H9 (cell line): Measurements from ENCODE around the gene LRRK2. TPM values are rescaled to one million over a fixed set of nuclear protein-coding genes. Genes with fewer than 3 reads are reported as not detected.

Experiments used
- DNase-seq: peaks from one replicate; pipeline ENCODE4 v3.0.0-alpha.2; 2017
- H2AFZ ChIP-seq: one replicate; pipeline ENCODE4 v1.6.1; 2013; ENCODE audit warnings: mild to moderate bottlenecking, low read length, control low read depth, moderate library complexity
- H2AK5ac ChIP-seq: 2 replicates; pipeline ENCODE4 v1.6.1; 2013; ENCODE audit warnings: low read length, control low read depth, mixed read lengths; ENCODE audit not compliant: insufficient read length
- H2BK120ac ChIP-seq: one replicate; pipeline ENCODE4 v1.6.1; 2013; ENCODE audit warnings: low read depth, mild to moderate bottlenecking, low read length, control low read depth, inconsistent platforms; ENCODE audit not compliant: poor library complexity, severe bottlenecking
- H2BK12ac ChIP-seq: 2 replicates; pipeline ENCODE4 v1.6.1; 2013; ENCODE audit warnings: low read length, control low read depth, mixed read lengths, low read depth; ENCODE audit not compliant: insufficient read length
- H2BK15ac ChIP-seq: 2 replicates; pipeline ENCODE4 v1.6.1; 2013; ENCODE audit warnings: low read depth, low read length, control low read depth
- H2BK20ac ChIP-seq: one replicate; pipeline ENCODE4 v1.6.1; 2013; ENCODE audit warnings: low read depth, mild to moderate bottlenecking, low read length, control low read depth, inconsistent platforms; ENCODE audit not compliant: poor library complexity, severe bottlenecking
- H2BK5ac ChIP-seq: 2 replicates; pipeline ENCODE4 v1.6.1; 2013; ENCODE audit warnings: low read length, control low read depth, mixed read lengths; ENCODE audit not compliant: insufficient read length
- H3K14ac ChIP-seq: 2 replicates; pipeline ENCODE4 v1.6.1; 2013; ENCODE audit warnings: low read length, control low read depth; ENCODE audit not compliant: insufficient read depth
- H3K18ac ChIP-seq: 2 replicates; pipeline ENCODE4 v1.6.1; 2013; ENCODE audit warnings: low read depth, mild to moderate bottlenecking, mixed read lengths, low read length, control low read depth; ENCODE audit not compliant: insufficient read length
- H3K23ac ChIP-seq: 2 replicates; pipeline ENCODE4 v1.6.1; 2013; ENCODE audit warnings: low read length, control low read depth, mixed read lengths, low read depth; ENCODE audit not compliant: insufficient read length
- H3K23me2 ChIP-seq: 2 replicates; pipeline ENCODE4 v1.6.1; 2013; ENCODE audit warnings: low read depth, mild to moderate bottlenecking, mixed read lengths, low read length, control low read depth; ENCODE audit not compliant: insufficient read length, poor library complexity, severe bottlenecking
- H3K27ac ChIP-seq: 2 replicates; pipeline ENCODE4 v1.5.1; 2013; ENCODE audit warnings: low read length, control low read depth, mixed read lengths, low read depth; ENCODE audit not compliant: insufficient read length
- H3K27me3 ChIP-seq: 2 replicates; pipeline ENCODE4 v1.6.1; 2013; ENCODE audit warnings: low read length, control low read depth, inconsistent platforms; ENCODE audit not compliant: insufficient read depth
- H3K4ac ChIP-seq: 2 replicates; pipeline ENCODE4 v1.6.1; 2013; ENCODE audit warnings: low read depth, mild to moderate bottlenecking, control low read depth, inconsistent platforms, low read length, moderate library complexity
- H3K4me1 ChIP-seq: 2 replicates; pipeline ENCODE4 v1.6.1; 2013; ENCODE audit warnings: low read length, control low read depth, inconsistent platforms; ENCODE audit not compliant: insufficient read depth
- H3K4me2 ChIP-seq: 2 replicates; pipeline ENCODE4 v1.6.1; 2013; ENCODE audit warnings: low read length, control low read depth, mixed read lengths; ENCODE audit not compliant: insufficient read length, insufficient read depth
- H3K56ac ChIP-seq: 2 replicates; pipeline ENCODE4 v1.6.1; 2013; ENCODE audit warnings: low read depth, mild to moderate bottlenecking, mixed read lengths, low read length, control low read depth; ENCODE audit not compliant: insufficient read length
- H3K79me1 ChIP-seq: 2 replicates; pipeline ENCODE4 v1.6.1; 2013; ENCODE audit warnings: low read depth, mild to moderate bottlenecking, moderate library complexity, low read length, control low read depth, inconsistent platforms; ENCODE audit not compliant: insufficient read depth, poor library complexity, severe bottlenecking
- H3K79me2 ChIP-seq: 2 replicates; pipeline ENCODE4 v1.6.1; 2013; ENCODE audit warnings: low read length, control low read depth, inconsistent platforms; ENCODE audit not compliant: insufficient read depth
- H3K9ac ChIP-seq: 2 replicates; pipeline ENCODE4 v1.6.1; 2013; ENCODE audit warnings: low read length, control low read depth, mixed read lengths; ENCODE audit not compliant: insufficient read length; ENCODE audit errors: extremely low read depth
- H3K9me3 ChIP-seq: one replicate; pipeline ENCODE4 v1.6.1; 2013; ENCODE audit warnings: low read depth, low read length, inconsistent platforms; ENCODE audit not compliant: control insufficient read depth
- H3T11ph ChIP-seq: one replicate; pipeline ENCODE4 v1.6.1; 2013; ENCODE audit warnings: mild to moderate bottlenecking, low read length, control low read depth, inconsistent platforms
- H4K20me1 ChIP-seq: one replicate; pipeline ENCODE4 v1.6.1; 2013; ENCODE audit not compliant: control insufficient read depth, insufficient read length, insufficient read depth
- H4K5ac ChIP-seq: 2 replicates; pipeline ENCODE4 v1.6.1; 2013; ENCODE audit warnings: low read depth, mild to moderate bottlenecking, mixed read lengths, low read length, control low read depth; ENCODE audit not compliant: insufficient read length
- H4K8ac ChIP-seq: replicated peaks from 2 replicates; pipeline ENCODE4 v1.6.1; 2013; ENCODE audit warnings: low read length, control low read depth, mixed read lengths, low read depth; ENCODE audit not compliant: insufficient read length
- H4K91ac ChIP-seq: 2 replicates; pipeline ENCODE4 v1.6.1; 2013; ENCODE audit warnings: low read depth, mild to moderate bottlenecking, moderate library complexity, mixed read lengths, low read length, control low read depth; ENCODE audit not compliant: insufficient read length
- H3K27ac Mint-ChIP-seq, 3 experiments: 2 replicates in 2 of 3; 3 replicates in 1 of 3; pipeline ENCODE4 v1.8.0; 2020 to 2021; ENCODE audit warnings: mixed read lengths in 3 of 3, mild to moderate bottlenecking in 1 of 3, moderate library complexity in 1 of 3
- H3K27me3 Mint-ChIP-seq: 2 replicates; pipeline ENCODE4 v1.8.0; 2021; ENCODE audit warnings: low read depth, mild to moderate bottlenecking, moderate library complexity, mixed read lengths
- H3K36me3 Mint-ChIP-seq, 3 experiments: 2 replicates in 2 of 3; 3 replicates in 1 of 3; pipeline ENCODE4 v1.8.0; 2020 to 2021; ENCODE audit warnings: low read depth in 3 of 3, mixed read lengths in 3 of 3; ENCODE audit not compliant: insufficient read depth in 1 of 3
- H3K4me1 Mint-ChIP-seq, 2 experiments: 2 replicates each; pipeline ENCODE4 v1.8.0; 2020; ENCODE audit warnings: mixed read lengths in 2 of 2
- H3K4me3 Mint-ChIP-seq, 2 experiments: 2 replicates in 1 of 2; 3 replicates in 1 of 2; pipeline ENCODE4 v1.8.0; 2020 to 2021; ENCODE audit warnings: mild to moderate bottlenecking in 2 of 2, mixed read lengths in 2 of 2, moderate library complexity in 1 of 2
- H3K9me3 Mint-ChIP-seq, 2 experiments: 2 replicates in 1 of 2; 3 replicates in 1 of 2; pipeline ENCODE4 v1.8.0; 2020; ENCODE audit warnings: mild to moderate bottlenecking in 2 of 2, mixed read lengths in 2 of 2, moderate library complexity in 1 of 2
- WGBS: extraction: QIAGEN DNeasy Blood & Tissue Kit; methylation state at CpG from one replicate; pipeline ENCODE4 v1.1.7; 2013; ENCODE audit warnings: missing lambda C conversion rate, low lambda C conversion rate, mixed read lengths; ENCODE audit not compliant: insufficient read length; ENCODE audit errors: extremely low coverage; 5-methylcytosine and 5-hydroxymethylcytosine counted together
- total RNA-seq: library from RNA; stranded (reverse); gene quantifications from 2 replicates; pipeline ENCODE4 v1.2.1, GENCODE V29; 2021
- TF ChIP-seq, protein P1 (sequence below): fragments of 200-600 bp; sonication (generic); conservative IDR thresholded peaks from 3 replicates; pipeline ENCODE4 v1.8.0; 2021; ENCODE audit warnings: antibody characterized with exemption, mild to moderate bottlenecking

LRRK2 gene
- total RNA-seq, 1 experiment from 2014 or later: 0.17 TPM

DNA sequence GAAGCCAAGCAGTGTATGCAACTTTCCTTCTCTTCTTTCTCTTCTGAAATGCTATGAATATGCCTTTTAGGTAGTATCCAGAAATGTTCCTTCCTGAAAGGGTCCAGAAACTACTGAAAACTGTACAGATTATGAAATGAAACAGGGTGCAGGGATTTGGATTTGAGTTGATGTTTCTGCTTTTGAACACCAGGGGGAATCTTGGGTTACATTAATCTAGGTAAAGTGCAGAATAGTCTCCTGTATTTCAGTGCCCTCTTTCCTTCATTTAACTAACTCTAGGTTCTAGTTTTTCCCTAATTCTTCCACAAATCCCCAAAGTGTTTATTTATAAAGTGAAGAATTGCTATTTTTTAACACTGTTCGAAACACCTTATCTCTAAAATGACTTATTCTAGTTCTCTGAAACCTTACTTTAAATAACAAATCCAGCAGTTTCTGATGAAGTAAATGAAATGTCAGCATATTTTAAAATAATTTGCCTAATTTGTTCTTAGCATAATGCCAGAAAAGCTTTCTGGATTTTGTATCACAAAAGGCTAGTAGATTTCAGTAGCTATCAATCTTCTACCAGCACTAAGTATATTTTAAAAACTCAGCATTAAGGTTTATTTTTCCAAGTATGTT lies 111.9 kb downstream of the LRRK2 start:
- Histone ChIP-seq H4K20me1 (no peaks in the 10 kb centered on the region), H4K8ac (no peak overlapping the region), H3K4ac (no peak overlapping the region), H3K14ac (no peak overlapping the region), H2BK120ac (no peak overlapping the region), H2AFZ (no peak overlapping the region), H3K4me2 (no peak overlapping the region), H3K79me1 (no peaks in the 10 kb centered on the region), H2BK15ac (no peak overlapping the region), H4K5ac (no peak overlapping the region), H3K23me2 (no peaks in the 10 kb centered on the region), H3K9me3 (no peaks in the 10 kb centered on the region), H3K56ac (no peak overlapping the region), H3K27me3 (no peaks in the 10 kb centered on the region), H3K27ac (no peak overlapping the region), H3T11ph (no peak overlapping the region), H3K9ac (no peak overlapping the region), H3K18ac (no peak overlapping the region), H3K79me2 (no peaks in the 10 kb centered on the region), H3K23ac (no peak overlapping the region), H4K91ac (no peak overlapping the region), H3K4me1 (no peaks in the 10 kb centered on the region), H2AK5ac (no peak overlapping the region), H2BK12ac (no peak overlapping the region), H2BK20ac (no peak overlapping the region), H2BK5ac (no peak overlapping the region)
- TF ChIP-seq, protein P1, sequence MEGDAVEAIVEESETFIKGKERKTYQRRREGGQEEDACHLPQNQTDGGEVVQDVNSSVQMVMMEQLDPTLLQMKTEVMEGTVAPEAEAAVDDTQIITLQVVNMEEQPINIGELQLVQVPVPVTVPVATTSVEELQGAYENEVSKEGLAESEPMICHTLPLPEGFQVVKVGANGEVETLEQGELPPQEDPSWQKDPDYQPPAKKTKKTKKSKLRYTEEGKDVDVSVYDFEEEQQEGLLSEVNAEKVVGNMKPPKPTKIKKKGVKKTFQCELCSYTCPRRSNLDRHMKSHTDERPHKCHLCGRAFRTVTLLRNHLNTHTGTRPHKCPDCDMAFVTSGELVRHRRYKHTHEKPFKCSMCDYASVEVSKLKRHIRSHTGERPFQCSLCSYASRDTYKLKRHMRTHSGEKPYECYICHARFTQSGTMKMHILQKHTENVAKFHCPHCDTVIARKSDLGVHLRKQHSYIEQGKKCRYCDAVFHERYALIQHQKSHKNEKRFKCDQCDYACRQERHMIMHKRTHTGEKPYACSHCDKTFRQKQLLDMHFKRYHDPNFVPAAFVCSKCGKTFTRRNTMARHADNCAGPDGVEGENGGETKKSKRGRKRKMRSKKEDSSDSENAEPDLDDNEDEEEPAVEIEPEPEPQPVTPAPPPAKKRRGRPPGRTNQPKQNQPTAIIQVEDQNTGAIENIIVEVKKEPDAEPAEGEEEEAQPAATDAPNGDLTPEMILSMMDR: peak; percentile 71
- H3K27me3 Mint-ChIP-seq: no peaks in the 10 kb centered on the region
- DNase-seq: no peak
- WGBS: no CpG with 5 or more reads among the region's 1 CpG
- 0 out of 4 replicates have a peak, but pooled peaks cover 0 to 2% of the 10 kb centered on the region in 2 experiments for H3K4me1 Mint-ChIP-seq
- no peaks in the 10 kb centered on the region for H3K36me3 Mint-ChIP-seq
- no peak overlapping the region for H3K4me3 Mint-ChIP-seq
- no peak overlapping the region for H3K27ac Mint-ChIP-seq
- H3K9me3 Mint-ChIP-seq: no peaks in the 10 kb centered on the region; a peak in 1 of 5 replicates
